CD4-positive, alpha-beta T cell treated with Interferon alpha-2 for 1 hour (primary cell): ENCODE measurements around the gene ZNF512B.

Experiments used
- DNase-seq, 2 donors: peaks; one replicate each; pipeline ENCODE4 v3.0.0-alpha.2; 2020 to 2022

ZNF512B gene

GRCh38 chr20:63969838-63970713, at the start of gene ZNF512B:
ZNF512B (minus strand) TSS chr20:63969930; CDS start chr20:63967950, 1,980 bp downstream.
- peak; percentile 54 to 73 for DNase-seq

GRCh38 chr20:64015635-64016034, 45.9 kb upstream of the ZNF512B start:
- DNase-seq = no peak

GRCh38 chr20:64012385-64013154, 42.8 kb upstream of the ZNF512B start:
- DNase-seq = peak in 1 of 2 donors; percentile 44

GRCh38 chr20:64011366-64011779, 41.6 kb upstream of the ZNF512B start:
- no peak for DNase-seq

- no peak for DNase-seq
Observed at GRCh38 chr20:64010711-64011237, 41.0 kb upstream of the ZNF512B start.

GRCh38 chr20:64009811-64010387, 40.2 kb upstream of the ZNF512B start:
- no peak for DNase-seq

- DNase-seq = no peak
Observed at GRCh38 chr20:64006902-64007301, 37.2 kb upstream of the ZNF512B start.

GRCh38 chr20:64006490-64006889, 36.8 kb upstream of the ZNF512B start:
- no peak for DNase-seq

- no peak for DNase-seq
Observed at GRCh38 chr20:64005394-64005793, 35.7 kb upstream of the ZNF512B start.

GRCh38 chr20:64003960-64004725, 34.4 kb upstream of the ZNF512B start:
- no peak for DNase-seq

GRCh38 chr20:64001607-64002011, 31.9 kb upstream of the ZNF512B start:
- no peak for DNase-seq

- no peak for DNase-seq
Observed at GRCh38 chr20:64000906-64001305, 31.2 kb upstream of the ZNF512B start.

- no peak for DNase-seq
Observed at GRCh38 chr20:63982937-63983336, 13.2 kb upstream of the ZNF512B start.

- DNase-seq = peak; percentile 95 to 96
Observed at GRCh38 chr20:63980806-63981728, 11.3 kb upstream of the ZNF512B start, which contains the start of gene PRPF6. PRPF6 (plus strand) TSS chr20:63981132; CDS start chr20:63981246, 114 bp downstream.

GRCh38 chr20:63980317-63980805, 10.6 kb upstream of the ZNF512B start:
- DNase-seq = peak in 1 of 2 donors; percentile 46

- peak; percentile 74 to 83 for DNase-seq
Observed at GRCh38 chr20:63979557-63980316, 10.0 kb upstream of the ZNF512B start, which contains the start of gene SAMD10. SAMD10 (minus strand) TSS chr20:63979642; CDS start chr20:63979467, 175 bp downstream.

- no peak for DNase-seq
Observed at GRCh38 chr20:63979229-63979556, 9.5 kb upstream of the ZNF512B start.

- DNase-seq = peak; percentile 46 to 66
Observed at GRCh38 chr20:63978319-63979228, 8.8 kb upstream of the ZNF512B start.

- DNase-seq = peak in 1 of 2 donors; percentile 54
Observed at GRCh38 chr20:63977739-63978276, 8.1 kb upstream of the ZNF512B start.
